Astrocyte (in vitro differentiated cells and primary cell): Measurements from ENCODE around the gene BCL2L1.

ENCODE experiments used
- CTCF ChIP-seq: IDR thresholded peaks from 2 replicates; pipeline ENCODE4 v1.5.1; 2011; ENCODE audit warnings: low read depth, mild to moderate bottlenecking, inconsistent platforms, low read length, moderate library complexity; ENCODE audit not compliant: insufficient read depth
- EZH2 ChIP-seq: IDR thresholded peaks from 2 replicates; pipeline ENCODE4 v1.6.1; 2012; ENCODE audit warnings: mild to moderate bottlenecking, low read length, inconsistent platforms; ENCODE audit not compliant: insufficient read depth

GRCh38 chr20:31699801-31700728 lies 22.6 kb downstream of the BCL2L1 start:
- TF ChIP-seq CTCF (no peak), EZH2 (no peak)
